Testis (tissue), 3 donors: ENCODE measurements around the gene MACROD2. TPM values are rescaled to one million over a fixed set of nuclear protein-coding genes. Genes with fewer than 3 reads are reported as not detected.

Experiments
- DNase-seq: peaks from one replicate; pipeline ENCODE4 v3.0.0-alpha.2; 2019
- H3K27ac ChIP-seq, 2 donors: fragments of 200-600 bp; sonication (generic); one replicate each; pipeline ENCODE4 v1.5.1; 2019
- H3K27me3 ChIP-seq: fragments of 200-600 bp; sonication (generic); one replicate; pipeline ENCODE4 v1.5.1; 2019
- H3K36me3 ChIP-seq: fragments of 200-600 bp; sonication (generic); one replicate; pipeline ENCODE4 v1.5.1; 2017; ENCODE audit warnings: low read depth; ENCODE audit errors: missing control alignments
- H3K4me1 ChIP-seq: fragments of 200-600 bp; sonication (generic); one replicate; pipeline ENCODE4 v1.5.1; 2019
- H3K4me3 ChIP-seq, 2 donors: fragments of 200-600 bp; sonication (generic); one replicate each; pipeline ENCODE4 v1.5.1; 2017 to 2019
- H3K9me3 ChIP-seq: fragments of 200-600 bp; sonication (generic); one replicate; pipeline ENCODE4 v1.5.1; 2017
- CTCF ChIP-seq, 3 experiments: fragments of 450-650 bp in 2 of 3; fragments of 200-600 bp in 1 of 3; sonication (generic) in 1 of 3; IDR thresholded peaks; one replicate each; pipeline ENCODE4 v1.5.1; 2016 to 2019; ENCODE audit warnings: antibody characterized with exemption in 3 of 3, mild to moderate bottlenecking in 2 of 3, moderate library complexity in 1 of 3
- POLR2A ChIP-seq: fragments of 450-650 bp; IDR thresholded peaks from one replicate; pipeline ENCODE4 v1.6.1; 2017; ENCODE audit warnings: antibody characterized with exemption, mild to moderate bottlenecking, moderate library complexity
- WGBS, 2 donors: methylation state at CpG; one replicate each; pipeline ENCODE4 v1.1.5; 2018; 5-methylcytosine and 5-hydroxymethylcytosine counted together
- intact Hi-C: fragments of 100-400 bp; cut with DNase I; formaldehyde crosslinking; loops from one replicate; pipeline ENCODE4 v1.15.1; 2023; ENCODE audit warnings: low total_unique reads
- polyA plus RNA-seq: library from polyadenylated mRNA; stranded (reverse); fragments of 350-450 nt; fragmentation: Illumina TruSeq; extraction: RNeasy Lipid Tissue Mini Kit (QIAGEN cat#74804); gene quantifications from one replicate; pipeline ENCODE4 v1.2.3, GENCODE V29; 2014; ENCODE audit warnings: low read depth, low replicate concordance; ENCODE audit not compliant: insufficient read depth
- total RNA-seq, 2 donors: library from RNA; depleted of rRNA; stranded (reverse); fragments of >200 nt; gene quantifications; one replicate each; pipeline ENCODE4 v1.2.3, GENCODE V29; 2016

Gene MACROD2
- total and polyA plus RNA-seq, 3 donors from 2014 or later: 12.6 to 20.6 (median 16.8) TPM

GRCh38 chr20:14696478-14696877, 701.2 kb downstream of the MACROD2 start:
- no peak overlapping the region for H3K27ac ChIP-seq

GRCh38 chr20:14696937-14697336, 701.6 kb downstream of the MACROD2 start:
- H3K36me3 ChIP-seq: no peaks in the 10 kb centered on the region
- WGBS, 2 donors: 69 to 82% methylated on average over 4 of the region's 4 CpGs
- H3K4me1 ChIP-seq: no peaks in the 10 kb centered on the region
- H3K27me3 ChIP-seq: no peaks in the 10 kb centered on the region
- intact Hi-C loops: no loop called here
- no peak overlapping the region for H3K27ac ChIP-seq
- no peak for DNase-seq
- no peak for TF ChIP-seq POLR2A
- TF ChIP-seq CTCF (IDR thresholded peaks at IDR 0.05): no peak
- H3K4me3 ChIP-seq: no peak overlapping the region
- no peaks in the 10 kb centered on the region for H3K9me3 ChIP-seq

More at GRCh38 chr20:14696478-14696877, 701.2 kb downstream of the MACROD2 start:
- TF ChIP-seq POLR2A (no peak), CTCF (IDR thresholded peaks at IDR 0.05) (no peak)
- no peak for DNase-seq
- 77 to 86% methylated on average over 3 of the region's 3 CpGs for WGBS, 2 donors
- intact Hi-C loops: no loop called here
- Histone ChIP-seq H3K36me3 (no peaks in the 10 kb centered on the region), H3K4me3 (no peak overlapping the region), H3K27me3 (no peaks in the 10 kb centered on the region), H3K9me3 (no peaks in the 10 kb centered on the region), H3K4me1 (no peaks in the 10 kb centered on the region)

GRCh38 chr20:14698125-14698524, 702.8 kb downstream of the MACROD2 start:
- no peaks in the 10 kb centered on the region for H3K36me3 ChIP-seq
- H3K4me3 ChIP-seq: no peak overlapping the region
- TF ChIP-seq POLR2A (no peak), CTCF (IDR thresholded peaks at IDR 0.05) (no peak)
- H3K27me3 ChIP-seq: no peaks in the 10 kb centered on the region
- H3K27ac ChIP-seq: no peak overlapping the region
- intact Hi-C loops: no loop called here
- no peak for DNase-seq
- 83 to 88% methylated on average over 4 of the region's 4 CpGs for WGBS, 2 donors
- no peaks in the 10 kb centered on the region for H3K4me1 ChIP-seq
- H3K9me3 ChIP-seq: no peaks in the 10 kb centered on the region

- H3K36me3 ChIP-seq: no peaks in the 10 kb centered on the region
- no peaks in the 10 kb centered on the region for H3K27me3 ChIP-seq
- H3K9me3 ChIP-seq: no peaks in the 10 kb centered on the region
- H3K4me3 ChIP-seq: no peak overlapping the region
- H3K27ac ChIP-seq: no peak overlapping the region
- no peaks in the 10 kb centered on the region for H3K4me1 ChIP-seq
- TF ChIP-seq POLR2A (no peak), CTCF (IDR thresholded peaks at IDR 0.05) (no peak)
- DNase-seq: no peak
- intact Hi-C loops: no loop called here
- 74 to 77% methylated on average over 3 of the region's 3 CpGs for WGBS, 2 donors
Observed at GRCh38 chr20:14698605-14699373, 703.5 kb downstream of the MACROD2 start.

- Histone ChIP-seq H3K27me3 (no peaks in the 10 kb centered on the region), H3K27ac (no peak overlapping the region), H3K36me3 (no peaks in the 10 kb centered on the region), H3K4me3 (no peak overlapping the region), H3K9me3 (no peaks in the 10 kb centered on the region), H3K4me1 (no peaks in the 10 kb centered on the region)
- intact Hi-C loops: no loop called here
- no peak for DNase-seq
- no peak for TF ChIP-seq CTCF (IDR thresholded peaks at IDR 0.05)
- TF ChIP-seq POLR2A: no peak
Observed at GRCh38 chr20:14700639-14700960, 705.3 kb downstream of the MACROD2 start.
